A673 (cell line): ENCODE results near the gene GPR37L1. TPM values are rescaled to one million over a fixed set of nuclear protein-coding genes. Genes with fewer than 3 reads are reported as not detected.
"Not testable (repeated sequence)": the region's sequence is repeated elsewhere in the genome, so short reads cannot be mapped to it uniquely, and the experiment has no call there.

Source experiments
- BruUV-seq: library from RNA; stranded (reverse); fragments of 400-500 nt; replicated peaks from 2 replicates; lab custom pipeline; 2021; lab: Mats Ljungman, UMichigan
- CTCF ChIA-PET: fragments of 300-600 bp; sonication (Branson Sonifier 250); formaldehyde crosslinking; loops from one replicate; lab custom pipeline; 2022; ENCODE audit warnings: antibody characterized with exemption; lab: Charles Lee
- POLR2A ChIA-PET: fragments of 300-600 bp; sonication (Branson Sonifier 250); formaldehyde crosslinking; loops from one replicate; lab custom pipeline; 2022; ENCODE audit warnings: antibody characterized with exemption; ENCODE audit not compliant: low non-redundant PET; lab: Charles Lee
- DNase-seq: peaks from one replicate; pipeline ENCODE4 v3.0.0-alpha.2; 2015; ENCODE audit warnings: low spot score
- H3K27ac ChIP-seq: fragments of 200-600 bp; sonication (generic); 2 replicates; pipeline ENCODE4 v1.5.1; 2016; ENCODE audit warnings: mixed run types, low read depth, mild to moderate bottlenecking, mixed read lengths, antibody characterized with exemption, low read length; ENCODE audit not compliant: poor library complexity, severe bottlenecking
- H3K27me3 ChIP-seq: fragments of 200-600 bp; sonication (generic); replicated peaks from 2 replicates; pipeline ENCODE4 v1.6.1; 2017; ENCODE audit warnings: mixed run types, low read depth, mild to moderate bottlenecking, mixed read lengths, antibody characterized with exemption, low read length; ENCODE audit not compliant: insufficient read depth, poor library complexity
- H3K36me3 ChIP-seq: fragments of 200-600 bp; sonication (generic); 2 replicates; pipeline ENCODE4 v1.6.1; 2016; ENCODE audit warnings: mixed run types, mild to moderate bottlenecking, mixed read lengths, antibody characterized with exemption, low read length; ENCODE audit not compliant: insufficient read depth, poor library complexity, severe bottlenecking
- H3K4me1 ChIP-seq: fragments of 200-600 bp; sonication (generic); 2 replicates; pipeline ENCODE4 v1.6.1; 2017; ENCODE audit warnings: mixed run types, mild to moderate bottlenecking, mixed read lengths, antibody characterized with exemption, low read length; ENCODE audit not compliant: insufficient read depth, poor library complexity, severe bottlenecking
- H3K4me3 ChIP-seq: fragments of 200-600 bp; sonication (generic); 2 replicates; pipeline ENCODE4 v1.5.1; 2016; ENCODE audit warnings: low read depth, mixed run types, mild to moderate bottlenecking, mixed read lengths, low read length; ENCODE audit not compliant: poor library complexity, severe bottlenecking
- H3K9me3 ChIP-seq: fragments of 200-600 bp; sonication (generic); 2 replicates; pipeline ENCODE4 v1.6.1; 2016; ENCODE audit warnings: mixed run types, low read depth, mild to moderate bottlenecking, mixed read lengths, antibody characterized with exemption, low read length; ENCODE audit not compliant: poor library complexity, severe bottlenecking
- CTCF ChIP-seq: fragments of 300-800, 200-600 bp; sonication (generic); conservative IDR thresholded peaks from 2 replicates; pipeline ENCODE4 v1.5.1; 2017; ENCODE audit warnings: low read depth, mild to moderate bottlenecking, antibody characterized with exemption, low read length, moderate library complexity, mixed read lengths
- EZH2 ChIP-seq: fragments of 200-600 bp; sonication (generic); IDR thresholded peaks from 2 replicates; pipeline ENCODE4 v1.6.1; 2017; ENCODE audit warnings: borderline replicate concordance, low read depth, mild to moderate bottlenecking, mixed read lengths, antibody characterized with exemption, low read length; ENCODE audit not compliant: poor library complexity, severe bottlenecking
- intact Hi-C: fragments of 100-400 bp; cut with micrococcal nuclease; formaldehyde crosslinking; loops from one replicate; pipeline ENCODE4 v1.10.0; 2022; ENCODE audit not compliant: unreplicated experiment
- total RNA-seq: library from RNA; stranded (reverse); gene quantifications from 2 replicates; pipeline ENCODE4 v1.2.3, GENCODE V29; 2021

GPR37L1 gene
- total RNA-seq, 1 experiment from 2014 or later: not detected

- POLR2A ChIA-PET: no interaction called here
- intact Hi-C loops: loop anchor here (1.0 to 10.0 kb wide), 3 partner anchors 125 to 600 kb away; partner anchors contain the start of gene NAV1
Observed at GRCh38 chr1:202134645-202135172, 12.0 kb downstream of the GPR37L1 start.

GRCh38 chr1:202135221-202135721, 12.6 kb downstream of the GPR37L1 start:
- intact Hi-C loops: loop anchor here (1.0 to 10.0 kb wide), 3 partner anchors 126 to 600 kb away; partner anchors contain the start of gene NAV1
- Histone ChIP-seq H3K9me3 (no peaks in the 10 kb centered on the region), H3K4me1 (no peaks in the 10 kb centered on the region), H3K27ac (no peak overlapping the region), H3K36me3 (peaks cover 20% of the 10 kb centered on the region), H3K4me3 (no peak overlapping the region), H3K27me3 (no peaks in the 10 kb centered on the region)
- POLR2A ChIA-PET: no interaction called here
- peak; percentile 79 for DNase-seq
- no peak for TF ChIP-seq EZH2
- peak; percentile 90 for TF ChIP-seq CTCF
- CTCF ChIA-PET: interaction anchor here (0.7 to 2.4 kb wide), 4 partner anchors 19 to 136 kb away, joined by 3 to 7 read pairs (median 3); partner anchors contain the start of gene ELF3
- no TSS peak for BruUV-seq

More at GRCh38 chr1:202134645-202135172, 12.0 kb downstream of the GPR37L1 start:
- H3K9me3 ChIP-seq: no peaks in the 10 kb centered on the region
- CTCF ChIA-PET: interaction anchor here (1.4 to 2.4 kb wide), 2 partner anchors 125 to 135 kb away, joined by 3 to 7 read pairs; partner anchors contain the start of gene ELF3
- H3K4me1 ChIP-seq: no peaks in the 10 kb centered on the region
- peaks cover 20% of the 10 kb centered on the region for H3K36me3 ChIP-seq
- no peak for DNase-seq
- H3K27me3 ChIP-seq: no peaks in the 10 kb centered on the region
- H3K27ac ChIP-seq: no peak overlapping the region
- BruUV-seq: no TSS peak
- H3K4me3 ChIP-seq: no peak overlapping the region
- TF ChIP-seq CTCF (no peak), EZH2 (no peak)

- Histone ChIP-seq H3K36me3 (no peaks in the 10 kb centered on the region), H3K4me1 (no peaks in the 10 kb centered on the region), H3K4me3 (no peak overlapping the region), H3K27me3 (no peaks in the 10 kb centered on the region), H3K27ac (no peak overlapping the region), H3K9me3 (no peaks in the 10 kb centered on the region)
- no peak for DNase-seq
- BruUV-seq: no TSS peak
- TF ChIP-seq CTCF (no peak), EZH2 (no peak)
- intact Hi-C loops: no loop called here
- POLR2A ChIA-PET: no interaction called here
- CTCF ChIA-PET: no interaction called here
Observed at GRCh38 chr1:202140833-202141232, 18.1 kb downstream of the GPR37L1 start.

GRCh38 chr1:202141468-202141867, 18.8 kb downstream of the GPR37L1 start:
- DNase-seq, CTCF ChIA-PET: not testable (repeated sequence)

More at GRCh38 chr1:202141468-202141867, 18.8 kb downstream of the GPR37L1 start:
- H3K4me3 ChIP-seq, H3K9me3 ChIP-seq, H3K36me3 ChIP-seq, H3K27ac ChIP-seq, BruUV-seq, H3K4me1 ChIP-seq, POLR2A ChIA-PET, intact Hi-C loops, H3K27me3 ChIP-seq: not testable (repeated sequence)
